ENCODE results near the gene TEX264. TPM values are rescaled to one million over a fixed set of nuclear protein-coding genes. Genes with fewer than 3 reads are reported as not detected.

The TEX264 gene
- total RNA-seq, 1 donor from 2014 or later, result 43.8 TPM

GRCh38 chr3:51703068-51703760 is 32.2 kb downstream of the TEX264 start:
- Mint-ChIP-seq H3K36me3 (no peaks in the 10 kb centered on the region), H3K27ac (no peak overlapping the region), H3K4me3 (no peak overlapping the region), H3K4me1 (ENCODE audit: unreplicated experiment) (no peaks in the 10 kb centered on the region), H3K27me3 (peaks cover 15% of the 10 kb centered on the region), H3K9me3 (no peaks in the 10 kb centered on the region)
- TF ChIP-seq CTCF (conservative IDR thresholded peaks at IDR 0.05), result no peak
- no peak for DNase-seq (ENCODE audit: extremely low spot score, unreplicated experiment)

- H3K4me3 Mint-ChIP-seq, result no peak overlapping the region
- DNase-seq (ENCODE audit: extremely low spot score, unreplicated experiment), result no peak
- H3K27ac Mint-ChIP-seq, result no peak overlapping the region
Measured at GRCh38 chr3:51703761-51704510, 32.9 kb downstream of the TEX264 start.

GRCh38 chr3:51704511-51704950 is 33.5 kb downstream of the TEX264 start:
- H3K36me3 Mint-ChIP-seq, result no peaks in the 10 kb centered on the region
- no peak overlapping the region for H3K27ac Mint-ChIP-seq
- H3K4me1 Mint-ChIP-seq (ENCODE audit: unreplicated experiment), result no peaks in the 10 kb centered on the region
- H3K4me3 Mint-ChIP-seq, result no peak overlapping the region
- DNase-seq (ENCODE audit: extremely low spot score, unreplicated experiment), result no peak
- no peak for TF ChIP-seq CTCF (conservative IDR thresholded peaks at IDR 0.05)
- no peaks in the 10 kb centered on the region for H3K9me3 Mint-ChIP-seq
- peaks cover 23% of the 10 kb centered on the region for H3K27me3 Mint-ChIP-seq

More at GRCh38 chr3:51703761-51704510, 32.9 kb downstream of the TEX264 start:
- Mint-ChIP-seq H3K9me3 (no peaks in the 10 kb centered on the region), H3K36me3 (no peaks in the 10 kb centered on the region), H3K4me1 (ENCODE audit: unreplicated experiment) (no peaks in the 10 kb centered on the region), H3K27me3 (peaks cover 22% of the 10 kb centered on the region)
- no peak for TF ChIP-seq CTCF (conservative IDR thresholded peaks at IDR 0.05)

GRCh38 chr3:51705276-51706020 is 34.4 kb downstream of the TEX264 start:
- Mint-ChIP-seq H3K4me1 (ENCODE audit: unreplicated experiment) (no peaks in the 10 kb centered on the region), H3K27me3 (peaks cover 28% of the 10 kb centered on the region), H3K27ac (no peak overlapping the region), H3K4me3 (no peak overlapping the region), H3K9me3 (no peaks in the 10 kb centered on the region), H3K36me3 (no peaks in the 10 kb centered on the region)
- no peak for DNase-seq (ENCODE audit: extremely low spot score, unreplicated experiment)
- TF ChIP-seq CTCF (conservative IDR thresholded peaks at IDR 0.05), result no peak

- Mint-ChIP-seq H3K4me1 (ENCODE audit: unreplicated experiment) (no peaks in the 10 kb centered on the region), H3K9me3 (no peaks in the 10 kb centered on the region), H3K27me3 (peaks cover 28% of the 10 kb centered on the region), H3K36me3 (no peaks in the 10 kb centered on the region), H3K27ac (no peak overlapping the region), H3K4me3 (no peak overlapping the region)
- no peak for DNase-seq (ENCODE audit: extremely low spot score, unreplicated experiment)
- no peak for TF ChIP-seq CTCF (conservative IDR thresholded peaks at IDR 0.05)
Measured at GRCh38 chr3:51706021-51706485, 35.0 kb downstream of the TEX264 start.

Measured in type B pancreatic cell (in vitro differentiated cells).